SK-N-SH (cell line): Measurements from ENCODE around the gene ENPEP.

Experiments used
- CTCF ChIP-seq: fragments of 200-600 bp; sonication (generic); IDR thresholded peaks from 2 replicates; pipeline ENCODE4 v1.6.1; 2017; ENCODE audit warnings: antibody characterized with exemption, mild to moderate bottlenecking, moderate library complexity
- EZH2phosphoT487 ChIP-seq: fragments of 200-600 bp; sonication (generic); IDR thresholded peaks from 2 replicates; pipeline ENCODE4 v1.6.1; 2017; ENCODE audit warnings: low read depth, mixed run types, mild to moderate bottlenecking, antibody characterized with exemption, moderate library complexity, borderline replicate concordance
- FOSL2 ChIP-seq: IDR thresholded peaks from 2 replicates; pipeline ENCODE4 v1.4.0; 2012; ENCODE audit warnings: low read depth, mild to moderate bottlenecking, moderate library complexity, borderline replicate concordance
- FOXJ3 ChIP-seq: sonication (generic); formaldehyde crosslinking; IDR thresholded peaks from 2 replicates; pipeline ENCODE4 v1.5.1; 2020; ENCODE audit warnings: mild to moderate bottlenecking, missing genetic modification reagents
- GABPA ChIP-seq: IDR thresholded peaks from 2 replicates; pipeline ENCODE4 v1.4.0; 2012; ENCODE audit warnings: low read depth, mild to moderate bottlenecking
- POLR2AphosphoS5 ChIP-seq: IDR thresholded peaks from 2 replicates; pipeline ENCODE4 v1.6.1; 2012; ENCODE audit warnings: low read depth, low read length
- RAD21 ChIP-seq: IDR thresholded peaks from 2 replicates; pipeline ENCODE4 v1.6.1; 2012; ENCODE audit warnings: mild to moderate bottlenecking, low read length
- USF2 ChIP-seq: fragments of 150-350 bp; IDR thresholded peaks from 2 replicates; pipeline ENCODE4 v1.6.1; 2017; ENCODE audit warnings: antibody characterized with exemption, low read length, low read depth, borderline replicate concordance
- YY1 ChIP-seq: IDR thresholded peaks from 2 replicates; pipeline ENCODE4 v1.4.0; 2012; ENCODE audit warnings: low read depth, mild to moderate bottlenecking
- ZBTB33 ChIP-seq: IDR thresholded peaks from 2 replicates; pipeline ENCODE4 v1.4.0; 2012; ENCODE audit warnings: low read depth, borderline replicate concordance

- TF ChIP-seq YY1 = no peak
- no peak for TF ChIP-seq RAD21
- no peak for TF ChIP-seq CTCF
- no peak for TF ChIP-seq ZBTB33
- TF ChIP-seq FOSL2 = no peak
- TF ChIP-seq GABPA = no peak
- no peak for TF ChIP-seq EZH2phosphoT487
- TF ChIP-seq FOXJ3 = no peak
- no peak for TF ChIP-seq USF2
- TF ChIP-seq POLR2AphosphoS5 = no peak
These were observed 1.9 kb downstream of the ENPEP start for GRCh38 chr4:110477836-110478235.
